Natural killer cell (primary cell): Measurements from ENCODE around the gene BEND7. TPM values are rescaled to one million over a fixed set of nuclear protein-coding genes. Genes with fewer than 3 reads are reported as not detected.

ENCODE experiments used
- ATAC-seq, 3 donors: fragments of 150-1000 bp in 2 of 3; fragments of 200-7000 bp in 1 of 3; cut with Tn5 transposase; 1 replicate in 1 of 3; 2 replicates in 2 of 3; pipeline ENCODE4 v1.10.0; 2021; ENCODE audit warnings: mild to moderate bottlenecking in 2 of 3, moderate library complexity in 2 of 3
- DNase-seq, 2 donors: peaks; one replicate each; pipeline versions ENCODE4 v3.0.0 to v3.0.0-alpha.2; 2013 to 2021; ENCODE audit warnings: mixed read lengths in 1 of 2
- H3K27ac ChIP-seq: one replicate; pipeline ENCODE4 v1.5.1; 2013; ENCODE audit warnings: mild to moderate bottlenecking, low read length
- H3K27me3 ChIP-seq: one replicate; pipeline ENCODE4 v1.6.1; 2013; ENCODE audit warnings: low read length; ENCODE audit not compliant: control insufficient read depth, insufficient read depth
- H3K36me3 ChIP-seq: one replicate; pipeline ENCODE4 v1.6.1; 2013; ENCODE audit warnings: low read length; ENCODE audit not compliant: control insufficient read depth, insufficient read depth
- H3K4me1 ChIP-seq: one replicate; pipeline ENCODE4 v1.6.1; 2013; ENCODE audit warnings: low read length; ENCODE audit not compliant: control insufficient read depth, insufficient read depth
- H3K4me3 ChIP-seq: one replicate; pipeline ENCODE4 v1.5.1; 2013; ENCODE audit warnings: low read length
- H3K9me3 ChIP-seq: one replicate; pipeline ENCODE4 v1.6.1; 2013; ENCODE audit warnings: low read length; ENCODE audit not compliant: control insufficient read depth, insufficient read depth
- H3K27ac Mint-ChIP-seq, 2 donors: one replicate each; pipeline ENCODE4 v1.8.0; 2022; ENCODE audit warnings: mild to moderate bottlenecking in 2 of 2, mixed read lengths in 2 of 2, moderate library complexity in 1 of 2
- H3K27me3 Mint-ChIP-seq, 2 donors: one replicate each; pipeline ENCODE4 v1.8.0; 2022; ENCODE audit warnings: low read depth in 2 of 2, mixed read lengths in 2 of 2
- H3K36me3 Mint-ChIP-seq: one replicate; pipeline ENCODE4 v1.8.0; 2022; ENCODE audit warnings: mixed read lengths
- H3K4me1 Mint-ChIP-seq, 2 donors: one replicate each; pipeline ENCODE4 v1.8.0; 2022; ENCODE audit warnings: mixed read lengths in 2 of 2
- H3K4me3 Mint-ChIP-seq: one replicate; pipeline ENCODE4 v1.8.0; 2022; ENCODE audit warnings: mild to moderate bottlenecking, moderate library complexity, mixed read lengths
- H3K9me3 Mint-ChIP-seq, 2 donors: one replicate each; pipeline ENCODE4 v1.8.0; 2022; ENCODE audit warnings: mixed read lengths in 2 of 2
- CTCF ChIP-seq: fragments of 200-600 bp; IDR thresholded peaks from one replicate; pipeline ENCODE4 v1.8.0; 2022; ENCODE audit warnings: antibody characterized with exemption
- WGBS: methylation state at CpG from one replicate; pipeline ENCODE4 v1.1.7; 2013; ENCODE audit warnings: missing lambda C conversion rate; ENCODE audit not compliant: insufficient coverage; 5-methylcytosine and 5-hydroxymethylcytosine counted together
- intact Hi-C: fragments of 100-400 bp; cut with micrococcal nuclease; formaldehyde crosslinking; loops from one replicate; pipeline ENCODE4 v1.14.2; 2022
- total RNA-seq, 4 donors: library from RNA; stranded (reverse); fragments of 120-200 nt in 1 of 4; gene quantifications; one replicate each; pipeline versions ENCODE4 v1.2.3 to v1.2.4, GENCODE V29; 2013 to 2022

BEND7 gene
- total RNA-seq, 3 donors from 2014 or later (not counting 1 experiment from before 2014, with no cell fraction given): 0.38 TPM; not detected in 2

- Histone ChIP-seq H3K4me1 (peaks cover 7% of the 10 kb centered on the region), H3K27ac (no peak overlapping the region), H3K9me3 (no peaks in the 10 kb centered on the region), H3K27me3 (peaks cover 32% of the 10 kb centered on the region), H3K4me3 (no peak overlapping the region), H3K36me3 (no peaks in the 10 kb centered on the region)
- DNase-seq: no peak
- TF ChIP-seq CTCF: no peak
- H3K36me3 Mint-ChIP-seq: no peaks in the 10 kb centered on the region
- H3K27me3 Mint-ChIP-seq: peaks cover 55 to 63% of the 10 kb centered on the region in 2 donors
- peaks cover 6 to 10% of the 10 kb centered on the region in 2 donors for H3K4me1 Mint-ChIP-seq
- intact Hi-C loops: no loop called here
- no peaks in the 10 kb centered on the region for H3K9me3 Mint-ChIP-seq
- no peak overlapping the region for H3K27ac Mint-ChIP-seq
- WGBS: 41% methylated on average over 8 of the region's 8 CpGs
- peak overlapping the region; percentile 80 for H3K4me3 Mint-ChIP-seq
- no peak for ATAC-seq
Observed at GRCh38 chr10:13529714-13529973, 830 bp upstream of the BEND7 start.

GRCh38 chr10:13528123-13528874 lies 515 bp downstream of the BEND7 start:
- H3K27ac ChIP-seq: no peak overlapping the region
- TF ChIP-seq CTCF: no peak
- peaks cover 6 to 10% of the 10 kb centered on the region in 2 donors for H3K4me1 Mint-ChIP-seq
- no peaks in the 10 kb centered on the region for H3K36me3 Mint-ChIP-seq
- peaks cover 32% of the 10 kb centered on the region for H3K27me3 ChIP-seq
- intact Hi-C loops: no loop called here
- H3K4me3 ChIP-seq: no peak overlapping the region
- ATAC-seq: peak in 2 of 3 donors; percentile 5 to 57
- no peaks in the 10 kb centered on the region for H3K9me3 ChIP-seq
- H3K4me1 ChIP-seq: peaks cover 7% of the 10 kb centered on the region
- peaks cover 50 to 75% of the 10 kb centered on the region in 2 donors for H3K27me3 Mint-ChIP-seq
- no peak for DNase-seq
- no peaks in the 10 kb centered on the region for H3K36me3 ChIP-seq
- H3K27ac Mint-ChIP-seq: no peak overlapping the region
- H3K4me3 Mint-ChIP-seq: peak overlapping the region; percentile 74
- H3K9me3 Mint-ChIP-seq: no peaks in the 10 kb centered on the region
- WGBS: 1% methylated on average over 104 of the region's 104 CpGs

GRCh38 chr10:13527864-13528122 lies 1.0 kb downstream of the BEND7 start:
- DNase-seq (no peak), ATAC-seq (no peak)
- H3K36me3 Mint-ChIP-seq: no peaks in the 10 kb centered on the region
- no peak overlapping the region for H3K27ac ChIP-seq
- intact Hi-C loops: no loop called here
- H3K27ac Mint-ChIP-seq: no peak overlapping the region
- 26% methylated on average over 5 of the region's 5 CpGs for WGBS
- peaks cover 6 to 10% of the 10 kb centered on the region in 2 donors for H3K4me1 Mint-ChIP-seq
- H3K9me3 ChIP-seq: no peaks in the 10 kb centered on the region
- H3K27me3 ChIP-seq: peaks cover 32% of the 10 kb centered on the region
- no peak for TF ChIP-seq CTCF
- H3K27me3 Mint-ChIP-seq: peaks cover 55 to 76% of the 10 kb centered on the region in 2 donors
- H3K9me3 Mint-ChIP-seq: no peaks in the 10 kb centered on the region
- H3K4me1 ChIP-seq: peaks cover 7% of the 10 kb centered on the region
- H3K4me3 ChIP-seq: no peak overlapping the region
- H3K4me3 Mint-ChIP-seq: peak overlapping the region; percentile 74
- H3K36me3 ChIP-seq: no peaks in the 10 kb centered on the region
